GM19328 (cell line): ENCODE measurements around the gene CNNM4.
A peak's percentile ranks its signal among the peaks of the same experiment; 100 is the strongest.

Experiments
- ATAC-seq: cut with Tn5 transposase; IDR thresholded peaks from one replicate; pipeline ENCODE4 v1.9.1; 2021; ENCODE audit warnings: mild to moderate bottlenecking, moderate library complexity; ENCODE audit not compliant: unreplicated experiment

CNNM4 gene

GRCh38 chr2:96809951-96810782, 49.5 kb downstream of the CNNM4 start:
- no peak for ATAC-seq

- no peak for ATAC-seq
Observed at GRCh38 chr2:96810783-96811192, 50.1 kb downstream of the CNNM4 start.

- ATAC-seq: no peak
Observed at GRCh38 chr2:96811917-96812316, 51.2 kb downstream of the CNNM4 start.

GRCh38 chr2:96813656-96814055, 53.0 kb downstream of the CNNM4 start:
- no peak for ATAC-seq

- no peak for ATAC-seq
Observed at GRCh38 chr2:96815326-96816126, 54.8 kb downstream of the CNNM4 start.

- peak; percentile 89 for ATAC-seq
Observed at GRCh38 chr2:96816127-96816835, 55.6 kb downstream of the CNNM4 start, which contains the start of gene CNNM3. TSS of gene CNNM3 (plus strand) at chr2:96816268. CDS start at chr2:96816278, 10 bp downstream.

GRCh38 chr2:96816836-96817702, 56.4 kb downstream of the CNNM4 start:
- ATAC-seq: no peak

- no peak for ATAC-seq
Observed at GRCh38 chr2:96817882-96818281, 57.2 kb downstream of the CNNM4 start.

GRCh38 chr2:96819128-96819875, 58.6 kb downstream of the CNNM4 start:
- no peak for ATAC-seq

GRCh38 chr2:96819876-96820511, 59.3 kb downstream of the CNNM4 start:
- ATAC-seq: no peak

- no peak for ATAC-seq
Observed at GRCh38 chr2:96821113-96821675, 60.5 kb downstream of the CNNM4 start.

GRCh38 chr2:96822786-96823185, 62.1 kb downstream of the CNNM4 start:
- ATAC-seq: no peak

GRCh38 chr2:96823198-96823597, 62.5 kb downstream of the CNNM4 start:
- no peak for ATAC-seq

GRCh38 chr2:96824079-96824870, 63.6 kb downstream of the CNNM4 start:
- no peak for ATAC-seq

- no peak for ATAC-seq
Observed at GRCh38 chr2:96825057-96825456, 64.4 kb downstream of the CNNM4 start.

- no peak for ATAC-seq
Observed at GRCh38 chr2:96826546-96827278, 66.0 kb downstream of the CNNM4 start.

- ATAC-seq: no peak
Observed at GRCh38 chr2:96828436-96828835, 67.7 kb downstream of the CNNM4 start.
